Adrenal gland (tissue), 12 donors: ENCODE measurements around the gene ARHGEF10L. TPM values are rescaled to one million over a fixed set of nuclear protein-coding genes. Genes with fewer than 3 reads are reported as not detected.

Experiments
- DNase-seq, 7 donors: peaks; one replicate each; pipeline ENCODE4 v3.0.0-alpha.2; 2019 to 2020
- H3K27ac ChIP-seq, 5 donors: fragments of 200-600 bp; sonication (generic) in 4 of 5; 1 replicate in 3 of 5; 2 replicates in 2 of 5; pipeline versions ENCODE4 v1.5.1 to v1.8.0; 2016 to 2020; ENCODE audit warnings: mild to moderate bottlenecking in 1 of 5
- H3K27me3 ChIP-seq: fragments of 200-600 bp; 2 replicates; pipeline ENCODE4 v1.8.0; 2021
- H3K36me3 ChIP-seq, 2 donors: fragments of 200-600 bp; replicated peaks in 1 of 2; 1 replicate in 1 of 2; 2 replicates in 1 of 2; pipeline versions ENCODE4 v1.5.1 to v1.8.0; 2018 to 2022
- H3K4me1 ChIP-seq, 2 donors: fragments of 200-600 bp; replicated peaks in 1 of 2; 1 replicate in 1 of 2; 2 replicates in 1 of 2; pipeline versions ENCODE4 v1.5.1 to v1.8.0; 2018 to 2021
- H3K4me3 ChIP-seq, 4 donors: fragments of 200-600 bp; sonication (generic) in 3 of 4; one replicate each; pipeline ENCODE4 v1.5.1; 2016 to 2018
- H3K9me3 ChIP-seq, 3 donors: fragments of 200-600 bp; sonication (generic) in 1 of 3; replicated peaks in 1 of 3; 1 replicate in 2 of 3; 2 replicates in 1 of 3; pipeline versions ENCODE4 v1.5.1 to v1.8.0; 2016 to 2021
- POLR2A ChIP-seq, 2 donors: fragments of 450-650 bp; IDR thresholded peaks; one replicate each; pipeline ENCODE4 v1.6.1; 2017; ENCODE audit warnings: antibody characterized with exemption in 2 of 2, mild to moderate bottlenecking in 2 of 2, moderate library complexity in 1 of 2
- whole genome bisulfite sequencing, 4 donors: extraction: QIAGEN DNeasy Blood & Tissue Kit in 2 of 4; methylation state at CpG; one replicate each; pipeline versions ENCODE4 v1.1.5 to v1.1.7; 2013 to 2017; 5-methylcytosine and 5-hydroxymethylcytosine counted together
- intact Hi-C, 2 donors: fragments of 100-400 bp; cut with DNase I; formaldehyde crosslinking; loops; one replicate each; pipeline versions ENCODE4 v1.14.1 to v1.15.0; 2022 to 2023
- polyA plus RNA-seq, 3 donors: library from polyadenylated mRNA; stranded (reverse); fragments of 200-250 nt in 2 of 3; fragments of 350-450 nt in 1 of 3; fragmentation: Illumina TruSeq in 1 of 3; extraction: RNeasy Lipid Tissue Mini Kit (QIAGEN cat#74804) in 1 of 3; gene quantifications; one replicate each; pipeline ENCODE4 v1.2.3, GENCODE V29; 2013 to 2014
- total RNA-seq, 9 donors: library from RNA; depleted of rRNA in 4 of 9; stranded (reverse); fragments of >200 nt in 4 of 9; fragments of 120-200 nt in 1 of 9; fragmentation: NEBNext Ultra II Directional in 1 of 9; extraction: Animal tissue kit (Norgen Biotek cat#: 25700) in 1 of 9; gene quantifications; one replicate each; pipeline versions ENCODE4 v1.1.0 to v1.2.4, GENCODE V29; 2013 to 2023
- TF ChIP-seq, protein P1 (sequence below), 6 experiments: fragments of 450-650 bp in 4 of 6; fragments of 200-600 bp in 2 of 6; sonication (generic) in 1 of 6; IDR thresholded peaks; 1 replicate in 5 of 6; 2 replicates in 1 of 6; pipeline versions ENCODE4 v1.5.1 to v1.8.0; 2016 to 2021; ENCODE audit warnings: antibody characterized with exemption in 6 of 6, mild to moderate bottlenecking in 2 of 6, moderate library complexity in 1 of 6
- donor health status: healthy with polysubstance abuse.
- donor health status: Bipolar disorder and iron deficiency.
- donor health status: DM: yes; HTN: yes; CAD: no.
- donor health status: DM: no; HTN: no; CAD: no.
- donor health status: DM: no; HTN: no; CAD: no.
- donor health status: DM: yes; HTN: yes; CAD: no.

The ARHGEF10L gene
- total and polyA plus RNA-seq, 12 donors: 1.7 to 54.9 (median 30.1) TPM

DNA sequence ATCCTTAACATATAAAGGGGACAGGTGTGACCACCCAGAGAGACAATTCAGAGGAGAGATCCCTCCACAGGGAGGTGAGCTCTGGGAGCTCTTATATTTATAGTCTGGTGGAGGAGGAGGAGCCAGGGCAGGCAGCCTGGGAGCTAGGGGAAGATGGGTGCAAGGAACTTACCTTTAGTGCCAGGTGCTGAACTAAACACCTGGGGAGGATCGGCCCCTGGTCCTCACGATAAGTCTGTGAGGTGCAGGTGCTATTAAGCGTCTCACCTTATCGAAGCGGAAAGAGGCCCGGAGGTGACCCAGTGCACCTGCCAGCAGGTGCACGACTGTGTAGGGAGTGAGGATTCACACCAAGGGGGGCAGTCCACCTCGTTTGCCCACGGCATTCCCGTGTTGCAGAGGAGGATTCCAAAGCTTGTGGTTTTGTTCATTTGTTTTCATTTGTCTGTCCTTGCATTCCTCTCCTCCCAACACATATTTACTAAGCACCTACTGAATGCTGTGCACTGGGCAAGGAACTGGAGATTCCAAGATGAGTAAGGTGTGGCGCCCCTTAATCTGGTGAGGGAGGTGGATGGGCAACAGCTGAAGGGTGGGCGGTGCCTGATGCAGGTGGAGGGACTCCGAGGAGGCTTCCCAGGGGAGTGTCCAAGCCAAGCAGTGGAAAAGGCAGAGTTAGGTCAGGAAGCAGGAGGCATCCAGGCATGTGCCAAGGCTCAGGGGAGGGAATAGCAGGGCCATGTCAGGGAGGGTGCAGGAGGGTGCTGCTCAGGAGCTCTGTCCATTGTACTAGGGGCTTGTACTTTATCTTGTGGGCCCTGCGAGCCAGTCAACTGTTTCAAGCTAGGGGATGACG, 11.5 kb downstream of the ARHGEF10L start:
- H3K27ac ChIP-seq: peak overlapping the region in 4 of 5 donors; percentile 38 to 83 (median 56)
- DNase-seq: no peak
- H3K36me3 ChIP-seq: no peaks in the 10 kb centered on the region
- H3K27me3 ChIP-seq: no peaks in the 10 kb centered on the region
- 61 to 71% (median 63%) methylated on average over 14 to 15 of the region's 15 CpGs for WGBS, 4 donors
- peaks cover 25 to 26% of the 10 kb centered on the region in 2 donors for H3K4me1 ChIP-seq
- H3K4me3 ChIP-seq: no peak overlapping the region
- TF ChIP-seq POLR2A (IDR thresholded peaks at IDR 0.05): no peak
- TF ChIP-seq, protein P1, sequence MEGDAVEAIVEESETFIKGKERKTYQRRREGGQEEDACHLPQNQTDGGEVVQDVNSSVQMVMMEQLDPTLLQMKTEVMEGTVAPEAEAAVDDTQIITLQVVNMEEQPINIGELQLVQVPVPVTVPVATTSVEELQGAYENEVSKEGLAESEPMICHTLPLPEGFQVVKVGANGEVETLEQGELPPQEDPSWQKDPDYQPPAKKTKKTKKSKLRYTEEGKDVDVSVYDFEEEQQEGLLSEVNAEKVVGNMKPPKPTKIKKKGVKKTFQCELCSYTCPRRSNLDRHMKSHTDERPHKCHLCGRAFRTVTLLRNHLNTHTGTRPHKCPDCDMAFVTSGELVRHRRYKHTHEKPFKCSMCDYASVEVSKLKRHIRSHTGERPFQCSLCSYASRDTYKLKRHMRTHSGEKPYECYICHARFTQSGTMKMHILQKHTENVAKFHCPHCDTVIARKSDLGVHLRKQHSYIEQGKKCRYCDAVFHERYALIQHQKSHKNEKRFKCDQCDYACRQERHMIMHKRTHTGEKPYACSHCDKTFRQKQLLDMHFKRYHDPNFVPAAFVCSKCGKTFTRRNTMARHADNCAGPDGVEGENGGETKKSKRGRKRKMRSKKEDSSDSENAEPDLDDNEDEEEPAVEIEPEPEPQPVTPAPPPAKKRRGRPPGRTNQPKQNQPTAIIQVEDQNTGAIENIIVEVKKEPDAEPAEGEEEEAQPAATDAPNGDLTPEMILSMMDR (IDR thresholded peaks at IDR 0.05): no peak
- intact Hi-C loops: no loop called here
- H3K9me3 ChIP-seq: no peaks in the 10 kb centered on the region

DNA sequence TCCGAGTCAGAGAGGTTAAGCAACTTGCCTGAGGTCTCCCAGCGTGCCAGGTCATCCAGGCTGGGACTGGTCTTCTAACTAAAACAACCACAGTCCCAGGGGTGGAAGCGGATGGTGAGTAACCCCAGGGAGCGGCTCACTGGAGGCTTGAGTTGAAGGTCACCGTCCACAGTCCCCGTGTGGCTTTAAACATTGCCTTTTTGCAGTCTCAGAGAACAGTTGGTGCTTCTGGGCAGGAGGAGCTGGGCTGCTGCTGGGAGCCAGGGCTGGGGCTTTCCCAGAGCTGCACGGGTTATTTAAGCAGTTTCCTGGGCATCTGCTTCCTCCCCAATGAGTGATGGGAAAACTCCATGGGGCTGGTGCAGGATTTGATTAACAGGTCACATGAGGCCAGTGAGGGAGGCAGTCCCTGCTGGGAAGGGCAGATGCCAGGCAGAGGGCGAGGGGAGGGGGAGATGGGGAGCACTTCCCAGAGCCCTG, 12.3 kb downstream of the ARHGEF10L start:
- H3K4me1 ChIP-seq: peaks cover 25% of the 10 kb centered on the region in 2 donors
- no peak overlapping the region for H3K4me3 ChIP-seq
- H3K36me3 ChIP-seq: no peaks in the 10 kb centered on the region
- 16 to 29% (median 20%) methylated on average over 4 to 8 of the region's 8 CpGs for WGBS, 4 donors
- intact Hi-C loops: no loop called here
- H3K27me3 ChIP-seq: no peaks in the 10 kb centered on the region
- H3K27ac ChIP-seq: peak overlapping the region in 4 of 5 donors; percentile 38 to 83 (median 56)
- peak in 6 of 7 donors; percentile 59 to 85 (median 82) for DNase-seq
- TF ChIP-seq, protein P1 (IDR thresholded peaks at IDR 0.05): no peak
- TF ChIP-seq POLR2A (IDR thresholded peaks at IDR 0.05): peak in 1 of 2 donors; percentile 66
- no peaks in the 10 kb centered on the region for H3K9me3 ChIP-seq

DNA sequence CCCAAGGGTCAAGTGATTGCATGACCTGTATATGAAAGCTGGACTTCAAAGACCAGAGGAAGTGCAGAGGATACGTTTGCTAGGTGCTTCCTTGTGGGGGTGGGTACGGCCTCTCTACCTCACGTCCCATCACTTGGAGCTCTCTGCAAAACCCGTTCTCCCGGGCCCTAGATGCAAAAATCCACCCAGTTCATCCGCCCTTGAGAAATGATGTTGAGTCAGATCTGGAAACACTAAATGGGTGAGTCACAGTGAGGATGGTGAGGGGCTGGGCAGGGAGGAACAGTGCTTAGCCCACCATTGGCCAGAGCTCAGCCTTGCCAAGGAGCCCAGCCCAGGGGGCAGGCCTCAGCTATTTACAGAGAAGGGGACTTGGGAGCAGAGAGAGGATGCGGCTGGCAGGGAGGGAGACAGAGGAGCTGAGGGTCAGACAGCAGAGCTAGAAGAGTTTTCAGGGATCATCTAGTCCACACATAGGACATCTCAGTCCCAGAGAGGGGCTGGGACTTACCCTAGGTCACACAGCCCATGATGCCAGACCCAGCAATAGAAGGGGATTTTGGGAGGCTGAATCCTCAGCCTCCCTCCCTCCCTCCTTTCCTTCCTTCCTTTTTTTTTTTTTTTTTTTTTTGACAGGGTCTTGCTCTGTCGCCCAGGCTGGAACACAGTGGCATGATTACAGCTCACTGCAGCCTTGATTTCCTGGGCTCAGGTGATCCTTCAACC, 14.6 kb downstream of the ARHGEF10L start:
- DNase-seq: peak in 5 of 7 donors; percentile 54 to 67 (median 65)
- intact Hi-C loops: no loop called here
- peaks cover 25 to 27% of the 10 kb centered on the region in 2 donors for H3K4me1 ChIP-seq
- no peaks in the 10 kb centered on the region for H3K27me3 ChIP-seq
- no peaks in the 10 kb centered on the region for H3K36me3 ChIP-seq
- no peak overlapping the region for H3K4me3 ChIP-seq
- peak overlapping the region in 2 of 5 donors; percentile 26 to 67 for H3K27ac ChIP-seq
- no peak for TF ChIP-seq POLR2A (IDR thresholded peaks at IDR 0.05)
- TF ChIP-seq, protein P1 (IDR thresholded peaks at IDR 0.05): no peak
- 30 to 54% (median 38%) methylated on average over 7 to 8 of the region's 8 CpGs for WGBS, 4 donors
- H3K9me3 ChIP-seq: no peaks in the 10 kb centered on the region

DNA sequence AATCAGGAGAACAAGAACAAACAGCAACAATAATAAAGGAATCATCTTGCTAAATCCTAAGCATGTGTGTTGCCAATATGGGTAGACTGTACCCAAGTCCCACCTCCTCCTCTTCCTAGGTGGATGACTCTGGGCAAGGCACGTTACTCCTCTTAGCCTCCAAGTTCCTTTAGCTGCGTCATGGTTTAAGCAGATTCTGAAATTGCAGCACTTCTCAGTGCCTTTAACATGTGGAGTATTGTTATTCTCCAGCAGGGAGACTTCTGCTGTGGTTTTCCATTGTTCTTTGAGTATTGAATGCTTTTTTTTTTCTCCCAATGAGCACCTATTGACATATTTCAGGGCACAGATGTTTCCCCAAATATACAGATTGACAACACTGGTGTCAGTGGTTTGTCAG, 15.5 kb downstream of the ARHGEF10L start:
- Histone ChIP-seq H3K27ac (peak overlapping the region in 1 of 5 donors; percentile 67), H3K36me3 (no peaks in the 10 kb centered on the region), H3K9me3 (no peaks in the 10 kb centered on the region), H3K27me3 (no peaks in the 10 kb centered on the region), H3K4me3 (no peak overlapping the region), H3K4me1 (peaks cover 33 to 35% of the 10 kb centered on the region in 2 donors)
- no peak for DNase-seq
- 83 to 87% (median 84%) methylated on average over 2 of the region's 2 CpGs for WGBS, 4 donors
- no peak for TF ChIP-seq POLR2A (IDR thresholded peaks at IDR 0.05)
- TF ChIP-seq, protein P1 (IDR thresholded peaks at IDR 0.05): no peak
- intact Hi-C loops: no loop called here
